ENCODE measurements around the gene PTPRN2. TPM values are rescaled to one million over a fixed set of nuclear protein-coding genes. Genes with fewer than 3 reads are reported as not detected.

PTPRN2 gene
- total RNA-seq, 4 donors from 2014 or later = 6.6 to 10.7 (median 8.2) TPM

- DNase-seq (ENCODE audit: low spot score in 2 of 2) = no peak
- H3K4me1 ChIP-seq = no peaks in the 10 kb centered on the region
- no peaks in the 10 kb centered on the region for H3K27me3 ChIP-seq
- 81% methylated on average over 26 of the region's 26 CpGs for WGBS, 2 donors
- H3K36me3 ChIP-seq = no peaks in the 10 kb centered on the region
- TF ChIP-seq EP300 (IDR thresholded peaks at IDR 0.05) = no peak
- no peak for TF ChIP-seq POLR2A (IDR thresholded peaks at IDR 0.05)
- no peak for TF ChIP-seq CTCF (IDR thresholded peaks at IDR 0.05)
- H3K4me3 ChIP-seq = no peak overlapping the region
- no peak overlapping the region for H3K27ac ChIP-seq
- peaks cover 0 to 5% (median 0%) of the 10 kb centered on the region in 4 donors for H3K9me3 ChIP-seq
Observed at GRCh38 chr7:157709531-157710251, 877.9 kb downstream of the PTPRN2 start.

GRCh38 chr7:157708919-157709295 is 878.7 kb downstream of the PTPRN2 start:
- 67 to 77% methylated on average over 8 to 9 of the region's 9 CpGs for WGBS, 2 donors
- no peak overlapping the region for H3K27ac ChIP-seq
- no peaks in the 10 kb centered on the region for H3K36me3 ChIP-seq
- TF ChIP-seq EP300 (IDR thresholded peaks at IDR 0.05) = no peak
- no peak for TF ChIP-seq POLR2A (IDR thresholded peaks at IDR 0.05)
- no peak for TF ChIP-seq CTCF (IDR thresholded peaks at IDR 0.05)
- no peak overlapping the region for H3K4me3 ChIP-seq
- no peaks in the 10 kb centered on the region for H3K4me1 ChIP-seq
- H3K9me3 ChIP-seq = peaks cover 0 to 5% (median 0%) of the 10 kb centered on the region in 4 donors
- DNase-seq (ENCODE audit: low spot score in 2 of 2) = no peak
- no peaks in the 10 kb centered on the region for H3K27me3 ChIP-seq

- no peaks in the 10 kb centered on the region for H3K36me3 ChIP-seq
- no peak overlapping the region for H3K4me3 ChIP-seq
- H3K9me3 ChIP-seq = peaks cover 0 to 5% (median 0%) of the 10 kb centered on the region in 4 donors
- TF ChIP-seq POLR2A (IDR thresholded peaks at IDR 0.05) = no peak
- no peak for TF ChIP-seq CTCF (IDR thresholded peaks at IDR 0.05)
- no peak for TF ChIP-seq EP300 (IDR thresholded peaks at IDR 0.05)
- no peaks in the 10 kb centered on the region for H3K27me3 ChIP-seq
- no peak overlapping the region for H3K27ac ChIP-seq
- WGBS, 2 donors = 70 to 77% methylated on average over 21 to 23 of the region's 23 CpGs
- DNase-seq (ENCODE audit: low spot score in 2 of 2) = no peak
- no peaks in the 10 kb centered on the region for H3K4me1 ChIP-seq
Observed at GRCh38 chr7:157707983-157708918, 879.4 kb downstream of the PTPRN2 start.

- no peaks in the 10 kb centered on the region for H3K36me3 ChIP-seq
- no peaks in the 10 kb centered on the region for H3K27me3 ChIP-seq
- 71 to 80% methylated on average over 9 of the region's 9 CpGs for WGBS, 2 donors
- no peaks in the 10 kb centered on the region for H3K9me3 ChIP-seq
- no peak overlapping the region for H3K4me3 ChIP-seq
- TF ChIP-seq CTCF (IDR thresholded peaks at IDR 0.05) = no peak
- TF ChIP-seq POLR2A (IDR thresholded peaks at IDR 0.05) = no peak
- TF ChIP-seq EP300 (IDR thresholded peaks at IDR 0.05) = no peak
- H3K27ac ChIP-seq = no peak overlapping the region
- no peaks in the 10 kb centered on the region for H3K4me1 ChIP-seq
- no peak for DNase-seq (ENCODE audit: low spot score in 2 of 2)
Observed at GRCh38 chr7:157704365-157704764, 883.3 kb downstream of the PTPRN2 start.
